GM11168 (cell line): Measurements from ENCODE around the gene RIC8B.
"Not testable (repeated sequence)": the region's sequence is repeated elsewhere in the genome, so short reads cannot be mapped to it uniquely, and the experiment has no call there.

Source experiments
- in situ Hi-C: fragments of 300-500 bp; cut with MboI; formaldehyde crosslinking; loops from one replicate; pipeline ENCODE4 v1.12.0; 2022; ENCODE audit warnings: low sequenced_read_pairs; ENCODE audit not compliant: unreplicated experiment

RIC8B gene

GRCh38 chr12:106774005-106774807 is at the start of gene RIC8B:
Gene RIC8B (plus strand): TSS chr12:106774682. CDS start chr12:106774746, 64 bp downstream.
- in situ Hi-C loops, result no loop called here

GRCh38 chr12:106724934-106725333 is 49.5 kb upstream of the RIC8B start:
- in situ Hi-C loops, result no loop called here

- in situ Hi-C loops, result not testable (repeated sequence)
These were observed 47.8 kb upstream of the RIC8B start for GRCh38 chr12:106726603-106727202.

- in situ Hi-C loops, result no loop called here
These were observed 44.9 kb upstream of the RIC8B start for GRCh38 chr12:106729611-106730010.

GRCh38 chr12:106732890-106733289 is 41.6 kb upstream of the RIC8B start:
- in situ Hi-C loops, result no loop called here

GRCh38 chr12:106733660-106734059 is 40.8 kb upstream of the RIC8B start:
- in situ Hi-C loops, result no loop called here

GRCh38 chr12:106736051-106736957 is 38.2 kb upstream of the RIC8B start:
- in situ Hi-C loops, result no loop called here

GRCh38 chr12:106739318-106739717 is 35.2 kb upstream of the RIC8B start:
- in situ Hi-C loops, result no loop called here

GRCh38 chr12:106739815-106740530 is 34.5 kb upstream of the RIC8B start:
- in situ Hi-C loops, result no loop called here

GRCh38 chr12:106740818-106741217 is 33.7 kb upstream of the RIC8B start:
- in situ Hi-C loops, result no loop called here

GRCh38 chr12:106741247-106741646 is 33.2 kb upstream of the RIC8B start:
- in situ Hi-C loops, result no loop called here

GRCh38 chr12:106743270-106743988 is 31.1 kb upstream of the RIC8B start:
- in situ Hi-C loops, result no loop called here

- in situ Hi-C loops, result no loop called here
These were observed 29.9 kb upstream of the RIC8B start for GRCh38 chr12:106744600-106744999.

GRCh38 chr12:106745181-106745745 is 29.2 kb upstream of the RIC8B start:
- in situ Hi-C loops, result no loop called here

GRCh38 chr12:106747973-106748436 is 26.5 kb upstream of the RIC8B start:
- in situ Hi-C loops, result no loop called here

- in situ Hi-C loops, result no loop called here
These were observed 24.0 kb upstream of the RIC8B start for GRCh38 chr12:106750524-106750923.

- in situ Hi-C loops, result no loop called here
These were observed 21.0 kb upstream of the RIC8B start for GRCh38 chr12:106753526-106753925.

- in situ Hi-C loops, result no loop called here
These were observed 20.2 kb upstream of the RIC8B start for GRCh38 chr12:106754331-106754730.
